Left ventricle myocardium inferior (tissue), 1 donor: ENCODE data around the gene KRT5. TPM values are rescaled to one million over a fixed set of nuclear protein-coding genes. Genes with fewer than 3 reads are reported as not detected.

Source experiments
- DNase-seq: peaks from one replicate; pipeline ENCODE4 v3.0.0-alpha.2; 2020
- H3K27ac ChIP-seq: fragments of 200-600 bp; replicated peaks from 2 replicates; pipeline ENCODE4 v1.8.0; 2021
- H3K27me3 ChIP-seq: fragments of 200-600 bp; 2 replicates; pipeline ENCODE4 v1.8.0; 2021; ENCODE audit warnings: low read depth
- H3K36me3 ChIP-seq: fragments of 200-600 bp; 2 replicates; pipeline ENCODE4 v1.8.0; 2021
- H3K4me1 ChIP-seq: fragments of 200-600 bp; 2 replicates; pipeline ENCODE4 v1.8.0; 2021
- H3K4me3 ChIP-seq: fragments of 200-600 bp; 2 replicates; pipeline ENCODE4 v1.8.0; 2021; ENCODE audit warnings: mild to moderate bottlenecking, moderate library complexity
- H3K9me3 ChIP-seq: fragments of 200-600 bp; replicated peaks from 2 replicates; pipeline ENCODE4 v1.8.0; 2021
- CTCF ChIP-seq: fragments of 200-600 bp; IDR thresholded peaks from 2 replicates; pipeline ENCODE4 v1.8.0; 2021; ENCODE audit warnings: antibody characterized with exemption, mild to moderate bottlenecking, borderline replicate concordance
- intact Hi-C: fragments of 100-400 bp; cut with micrococcal nuclease; formaldehyde crosslinking; loops from one replicate; pipeline ENCODE4 v1.11.0; 2022
- total RNA-seq: library from RNA; stranded (reverse); fragmentation: NEBNext Ultra II Directional; extraction: Animal tissue kit (Norgen Biotek cat#: 25700); gene quantifications from one replicate; pipeline ENCODE4 v1.2.1, GENCODE V29; 2021
- donor health status: DM: no; HTN: yes; CAD: no; lungs with severe emphysema.

The KRT5 gene
- total RNA-seq, 1 donor from 2014 or later: not detected

- H3K27me3 ChIP-seq: peaks cover 36% of the 10 kb centered on the region
- no peaks in the 10 kb centered on the region for H3K4me1 ChIP-seq
- no peak for DNase-seq
- H3K36me3 ChIP-seq: no peaks in the 10 kb centered on the region
- no peak for TF ChIP-seq CTCF
- intact Hi-C loops: no loop called here
- H3K4me3 ChIP-seq: no peak overlapping the region
- no peaks in the 10 kb centered on the region for H3K9me3 ChIP-seq
- no peak overlapping the region for H3K27ac ChIP-seq
Observed at GRCh38 chr12:52518574-52519386, 1.4 kb downstream of the KRT5 start.

- H3K4me3 ChIP-seq: no peak overlapping the region
- no peaks in the 10 kb centered on the region for H3K4me1 ChIP-seq
- H3K27ac ChIP-seq: no peak overlapping the region
- intact Hi-C loops: no loop called here
- TF ChIP-seq CTCF: no peak
- no peaks in the 10 kb centered on the region for H3K36me3 ChIP-seq
- DNase-seq: no peak
- no peaks in the 10 kb centered on the region for H3K9me3 ChIP-seq
- H3K27me3 ChIP-seq: peaks cover 37% of the 10 kb centered on the region
Observed at GRCh38 chr12:52517888-52518287, 2.3 kb downstream of the KRT5 start.

DNA sequence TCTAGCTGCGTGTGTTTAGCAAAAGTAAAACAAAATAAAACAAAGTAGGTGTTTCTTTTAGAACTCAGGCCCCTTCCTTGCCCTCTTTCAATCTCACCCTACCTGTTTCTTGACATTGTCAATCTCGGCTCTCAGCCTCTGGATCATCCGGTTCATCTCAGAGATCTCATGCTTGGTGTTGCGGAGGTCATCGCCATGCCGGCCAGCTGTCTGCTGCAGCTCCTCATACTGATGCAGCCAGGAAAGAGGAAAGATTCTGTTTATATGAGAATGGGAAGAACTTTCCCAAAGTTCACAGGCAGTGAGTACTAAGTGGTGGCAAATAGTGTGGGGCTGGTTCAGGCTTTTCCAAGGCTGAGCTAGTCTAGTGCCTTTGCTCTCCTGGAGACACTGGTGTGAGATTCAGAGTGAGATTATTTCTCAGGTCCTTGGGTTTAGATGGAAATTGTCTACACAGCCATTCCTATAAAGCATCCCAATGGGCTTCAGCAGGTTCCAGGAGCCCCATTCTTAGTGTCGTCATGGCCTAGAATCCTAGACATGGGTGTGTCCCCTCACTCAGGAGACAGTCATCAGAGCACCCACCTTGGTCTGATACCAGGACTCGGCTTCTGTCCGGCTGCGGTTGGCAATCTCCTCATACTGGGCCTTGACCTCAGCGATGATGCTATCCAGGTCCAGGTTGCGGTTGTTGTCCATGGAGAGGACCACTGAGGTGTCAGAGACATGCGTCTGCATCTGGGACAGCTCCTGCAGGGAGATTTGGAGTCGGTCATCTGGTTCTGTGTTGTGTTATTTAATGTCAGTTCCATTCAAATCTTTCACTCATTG lies 3.0 kb downstream of the KRT5 start:
- intact Hi-C loops: no loop called here
- Histone ChIP-seq H3K4me3 (no peak overlapping the region), H3K9me3 (no peaks in the 10 kb centered on the region), H3K36me3 (no peaks in the 10 kb centered on the region), H3K27ac (no peak overlapping the region), H3K27me3 (peaks cover 36% of the 10 kb centered on the region), H3K4me1 (no peaks in the 10 kb centered on the region)
- no peak for TF ChIP-seq CTCF
- DNase-seq: no peak

DNA sequence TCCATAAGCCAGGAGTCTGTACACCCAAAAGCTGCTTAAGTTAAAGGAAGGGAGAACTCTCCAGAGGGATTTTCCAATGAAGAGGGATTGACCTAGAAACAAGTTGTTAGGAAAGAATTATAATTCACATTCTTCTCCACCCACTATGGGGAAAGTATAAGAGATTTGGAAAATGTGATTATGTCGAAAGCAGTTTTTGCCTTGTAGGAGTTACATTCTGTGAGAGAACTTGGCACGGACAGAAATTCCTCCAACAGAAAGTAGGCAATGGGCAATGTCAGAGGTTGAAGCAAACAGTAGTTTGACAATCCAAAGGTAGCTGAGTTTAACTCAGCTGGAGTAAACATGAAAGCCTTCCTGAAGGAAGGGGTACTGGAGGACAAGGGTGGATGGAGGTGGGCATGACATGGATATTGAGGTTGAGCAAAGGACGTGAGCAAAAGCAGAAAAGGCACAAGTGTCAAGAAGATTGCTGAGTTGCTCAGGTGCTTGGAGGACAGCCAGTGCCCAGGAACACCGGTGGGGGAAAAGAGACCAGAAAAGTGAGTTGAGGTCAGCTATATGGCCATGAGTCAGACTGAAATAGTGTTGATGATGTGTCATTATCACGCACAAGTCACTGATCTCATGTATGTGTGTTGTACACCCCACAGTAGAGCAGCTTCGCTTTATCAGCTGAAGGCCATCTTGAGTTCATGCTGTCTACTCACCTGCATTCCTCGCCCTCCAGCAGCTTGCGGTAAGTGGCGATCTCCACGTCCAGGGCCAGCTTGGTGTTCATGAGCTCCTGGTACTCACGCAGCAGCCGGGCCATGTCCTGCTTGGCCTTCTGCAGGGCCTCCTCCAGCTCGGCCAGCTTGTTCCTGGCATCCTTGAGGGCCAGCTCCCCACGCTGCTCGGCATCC lies 4.0 kb downstream of the KRT5 start:
- intact Hi-C loops: no loop called here
- TF ChIP-seq CTCF: no peak

GRCh38 chr12:52515319-52515646 lies 4.9 kb downstream of the KRT5 start:
- Histone ChIP-seq H3K27ac (no peak overlapping the region), H3K36me3 (no peaks in the 10 kb centered on the region), H3K4me3 (no peak overlapping the region), H3K9me3 (peaks cover 4% of the 10 kb centered on the region), H3K4me1 (no peaks in the 10 kb centered on the region), H3K27me3 (peaks cover 41% of the 10 kb centered on the region)
- intact Hi-C loops: no loop called here
- no peak for TF ChIP-seq CTCF
- DNase-seq: no peak

More for the DNA sequence above, 4.0 kb downstream of the KRT5 start:
- Histone ChIP-seq H3K4me3 (no peak overlapping the region), H3K27me3 (peaks cover 43% of the 10 kb centered on the region), H3K9me3 (peaks cover 1% of the 10 kb centered on the region), H3K36me3 (no peaks in the 10 kb centered on the region), H3K27ac (no peak overlapping the region), H3K4me1 (no peaks in the 10 kb centered on the region)
- no peak for DNase-seq
